ENCODE measurements around the gene UST. TPM values are rescaled to one million over a fixed set of nuclear protein-coding genes. Genes with fewer than 3 reads are reported as not detected.

UST gene
- total RNA-seq, 4 donors from 2014 or later = 13.5 to 47.1 (median 33.0) TPM

GRCh38 chr6:149024361-149024760, 277.5 kb downstream of the UST start:
- 75% methylated on average over 1 of the region's 1 CpG for WGBS, 2 donors
- H3K4me1 ChIP-seq = peaks cover 0 to 14% (median 2%) of the 10 kb centered on the region in 4 donors
- no peak for DNase-seq (ENCODE audit: low spot score in 2 of 2)
- no peak overlapping the region for H3K27ac ChIP-seq
- TF ChIP-seq POLR2A (IDR thresholded peaks at IDR 0.05) = no peak
- TF ChIP-seq, protein P1, sequence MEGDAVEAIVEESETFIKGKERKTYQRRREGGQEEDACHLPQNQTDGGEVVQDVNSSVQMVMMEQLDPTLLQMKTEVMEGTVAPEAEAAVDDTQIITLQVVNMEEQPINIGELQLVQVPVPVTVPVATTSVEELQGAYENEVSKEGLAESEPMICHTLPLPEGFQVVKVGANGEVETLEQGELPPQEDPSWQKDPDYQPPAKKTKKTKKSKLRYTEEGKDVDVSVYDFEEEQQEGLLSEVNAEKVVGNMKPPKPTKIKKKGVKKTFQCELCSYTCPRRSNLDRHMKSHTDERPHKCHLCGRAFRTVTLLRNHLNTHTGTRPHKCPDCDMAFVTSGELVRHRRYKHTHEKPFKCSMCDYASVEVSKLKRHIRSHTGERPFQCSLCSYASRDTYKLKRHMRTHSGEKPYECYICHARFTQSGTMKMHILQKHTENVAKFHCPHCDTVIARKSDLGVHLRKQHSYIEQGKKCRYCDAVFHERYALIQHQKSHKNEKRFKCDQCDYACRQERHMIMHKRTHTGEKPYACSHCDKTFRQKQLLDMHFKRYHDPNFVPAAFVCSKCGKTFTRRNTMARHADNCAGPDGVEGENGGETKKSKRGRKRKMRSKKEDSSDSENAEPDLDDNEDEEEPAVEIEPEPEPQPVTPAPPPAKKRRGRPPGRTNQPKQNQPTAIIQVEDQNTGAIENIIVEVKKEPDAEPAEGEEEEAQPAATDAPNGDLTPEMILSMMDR (IDR thresholded peaks at IDR 0.05) = no peak
- no peak for TF ChIP-seq EP300 (IDR thresholded peaks at IDR 0.05)
- H3K4me3 ChIP-seq = no peak overlapping the region
- H3K36me3 ChIP-seq = peaks cover 0 to 50% (median 0%) of the 10 kb centered on the region in 3 donors
- no peaks in the 10 kb centered on the region for H3K27me3 ChIP-seq
- peaks cover 0 to 4% (median 0%) of the 10 kb centered on the region in 4 donors for H3K9me3 ChIP-seq

DNA sequence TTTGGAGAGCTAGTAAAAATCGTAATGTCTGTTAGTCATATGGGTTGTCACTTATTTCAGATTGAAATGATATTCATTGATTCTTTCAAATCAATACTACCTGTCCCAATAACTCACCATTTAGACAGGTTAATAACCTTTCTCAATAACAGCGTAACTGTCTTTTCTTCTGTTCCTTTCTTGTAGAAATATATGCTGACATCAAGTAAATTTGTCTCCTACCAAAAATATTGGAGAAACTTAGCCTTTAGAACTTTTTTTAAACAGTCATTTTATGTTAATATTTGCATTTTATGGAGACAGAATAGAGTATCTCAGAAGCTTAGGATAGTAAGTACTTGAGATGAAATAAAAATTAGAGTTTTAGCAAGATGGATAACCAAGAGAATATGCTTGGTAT, 278.2 kb downstream of the UST start:
- Histone ChIP-seq H3K4me1 (peaks cover 0 to 9% (median 2%) of the 10 kb centered on the region in 4 donors), H3K27me3 (no peaks in the 10 kb centered on the region), H3K36me3 (peaks cover 0 to 43% (median 0%) of the 10 kb centered on the region in 3 donors), H3K4me3 (no peak overlapping the region), H3K27ac (no peak overlapping the region), H3K9me3 (peaks cover 0 to 4% (median 0%) of the 10 kb centered on the region in 4 donors)
- DNase-seq (ENCODE audit: low spot score in 2 of 2) = no peak
- WGBS, 2 donors = 94 to 95% methylated on average over 2 of the region's 2 CpGs
- TF ChIP-seq POLR2A (IDR thresholded peaks at IDR 0.05) (no peak), EP300 (IDR thresholded peaks at IDR 0.05) (no peak)
- TF ChIP-seq, protein P1 (IDR thresholded peaks at IDR 0.05) = no peak

DNA sequence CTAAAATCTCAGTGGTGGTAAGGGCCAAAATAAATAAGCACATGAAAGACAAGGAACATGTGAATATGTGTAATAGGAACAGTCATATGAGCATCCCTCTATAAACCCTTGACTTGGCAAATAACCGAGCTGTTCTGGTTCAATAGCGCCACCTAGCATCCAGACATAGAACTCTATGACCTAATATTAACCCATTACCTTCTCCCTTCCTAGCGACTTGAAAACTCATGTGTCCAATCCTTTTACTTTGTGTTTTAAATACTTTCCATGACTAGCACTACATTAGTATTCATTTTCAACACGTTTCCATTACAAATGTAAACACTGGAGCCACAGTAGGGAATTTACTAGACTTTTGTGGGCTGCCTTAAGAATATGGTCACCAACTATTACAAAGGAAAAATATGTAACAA, 279.7 kb downstream of the UST start:
- Histone ChIP-seq H3K4me3 (no peak overlapping the region), H3K27ac (no peak overlapping the region), H3K36me3 (peaks cover 0 to 33% (median 0%) of the 10 kb centered on the region in 3 donors), H3K9me3 (peaks cover 0 to 4% (median 0%) of the 10 kb centered on the region in 4 donors), H3K27me3 (no peaks in the 10 kb centered on the region), H3K4me1 (peaks cover 0 to 6% (median 2%) of the 10 kb centered on the region in 4 donors)
- TF ChIP-seq POLR2A (IDR thresholded peaks at IDR 0.05) = no peak
- TF ChIP-seq, protein P1 (IDR thresholded peaks at IDR 0.05) = peak; percentile 7 to 52 (median 15)
- peak in 1 of 2 donors; percentile 55 for TF ChIP-seq EP300 (IDR thresholded peaks at IDR 0.05)
- DNase-seq (ENCODE audit: low spot score in 2 of 2) = peak in 1 of 2 donors; percentile 51
- WGBS, 2 donors = 44 to 48% methylated on average over 4 of the region's 4 CpGs

DNA sequence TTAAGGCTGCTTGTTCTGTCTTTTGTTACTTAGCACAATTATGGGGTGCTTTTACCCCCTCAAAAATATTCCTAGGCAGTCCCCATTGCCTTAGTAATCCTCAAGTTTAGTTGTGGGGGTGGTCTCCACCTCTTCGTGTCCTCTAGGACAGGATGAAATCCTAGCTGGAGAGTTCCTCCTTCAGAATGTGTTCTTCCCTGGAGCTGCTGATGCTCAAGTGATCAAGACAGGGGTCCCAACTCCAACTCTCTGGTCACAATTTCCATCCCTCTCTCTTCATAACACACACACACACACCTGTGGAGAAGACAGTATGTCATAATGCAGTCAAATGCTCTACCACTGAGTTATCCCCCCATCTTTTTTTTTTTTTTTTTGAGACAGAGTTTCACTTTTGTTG, 280.7 kb downstream of the UST start:
- TF ChIP-seq EP300 (IDR thresholded peaks at IDR 0.05) (no peak), POLR2A (IDR thresholded peaks at IDR 0.05) (no peak)
- TF ChIP-seq, protein P1 (IDR thresholded peaks at IDR 0.05) = no peak
- no peak overlapping the region for H3K27ac ChIP-seq
- peaks cover 0 to 14% (median 6%) of the 10 kb centered on the region in 4 donors for H3K4me1 ChIP-seq
- H3K9me3 ChIP-seq = peaks cover 0 to 4% (median 0%) of the 10 kb centered on the region in 4 donors
- DNase-seq (ENCODE audit: low spot score in 2 of 2) = no peak
- H3K27me3 ChIP-seq = no peaks in the 10 kb centered on the region
- WGBS, 2 donors = 93 to 94% methylated on average over 1 of the region's 1 CpG
- H3K4me3 ChIP-seq = no peak overlapping the region
- H3K36me3 ChIP-seq = peaks cover 0 to 30% (median 0%) of the 10 kb centered on the region in 3 donors

DNA sequence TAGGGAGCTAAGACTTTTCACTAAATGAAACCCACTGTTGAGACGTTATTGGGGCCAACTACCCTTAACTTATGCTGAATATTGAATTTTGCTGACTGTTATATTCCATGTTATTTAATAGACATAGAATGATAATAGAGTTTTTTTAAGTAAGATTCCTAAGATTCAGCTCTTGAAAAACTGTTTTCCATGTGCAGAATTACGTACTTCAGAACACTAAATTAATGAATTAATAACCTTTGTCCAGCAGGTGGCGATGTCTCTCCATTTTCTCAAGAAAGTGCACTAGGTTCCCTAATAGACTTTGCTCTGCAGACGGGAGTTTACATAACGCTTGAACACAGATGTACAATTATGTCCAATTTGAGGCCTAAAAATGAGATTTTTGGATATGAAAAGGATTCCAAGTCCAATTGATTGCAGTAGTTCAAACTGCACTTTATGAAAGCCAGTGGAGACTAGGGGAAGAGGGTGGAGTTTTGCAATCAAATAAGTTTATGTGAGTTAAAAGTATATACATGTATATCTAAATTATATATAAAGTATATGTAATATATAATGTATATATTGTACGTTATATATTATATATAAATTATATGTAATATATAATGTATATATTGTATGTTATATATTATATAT, 282.1 kb downstream of the UST start:
- peak in 1 of 2 donors; percentile 78 for DNase-seq (ENCODE audit: low spot score in 2 of 2)
- 8 to 9% methylated on average over 6 of the region's 6 CpGs for WGBS, 2 donors
- peaks cover 0 to 20% (median 0%) of the 10 kb centered on the region in 3 donors for H3K36me3 ChIP-seq
- H3K27ac ChIP-seq = no peak overlapping the region
- peaks cover 0 to 4% (median 0%) of the 10 kb centered on the region in 4 donors for H3K9me3 ChIP-seq
- peaks cover 0 to 23% (median 6%) of the 10 kb centered on the region in 4 donors for H3K4me1 ChIP-seq
- peak in 1 of 2 donors; percentile 48 for TF ChIP-seq EP300 (IDR thresholded peaks at IDR 0.05)
- no peak for TF ChIP-seq POLR2A (IDR thresholded peaks at IDR 0.05)
- TF ChIP-seq, protein P1 (IDR thresholded peaks at IDR 0.05) = peak; percentile 44 to 88 (median 75)
- no peak overlapping the region for H3K4me3 ChIP-seq
- H3K27me3 ChIP-seq = no peaks in the 10 kb centered on the region
